ENCODE data around the gene RPP30.

DNA sequence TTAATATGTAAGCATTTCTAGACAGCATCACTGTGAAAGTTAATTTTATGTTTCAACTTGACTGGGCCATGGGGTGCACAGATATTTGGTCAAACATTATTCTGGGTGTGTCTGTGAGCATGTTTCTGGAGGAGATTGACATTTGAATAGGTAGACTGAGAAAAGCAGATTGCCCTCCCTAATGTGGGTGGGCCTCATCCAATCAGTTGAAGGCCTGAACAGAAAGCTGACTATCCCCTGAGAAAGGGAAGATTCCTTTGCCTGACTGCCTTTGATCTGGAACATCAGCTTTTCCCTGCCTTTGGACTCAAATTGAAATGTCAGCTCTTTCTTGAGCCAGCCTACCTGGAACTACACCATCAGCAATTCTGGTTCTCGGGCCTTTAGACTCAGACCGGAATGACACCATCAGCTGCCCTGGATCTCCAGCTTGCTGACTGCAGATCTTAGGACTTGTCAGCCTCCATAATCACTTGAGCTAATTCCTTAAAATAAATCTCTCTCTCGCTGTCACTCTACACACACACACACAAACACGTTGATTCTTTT, 5.7 kb upstream of the RPP30 start:
- TF ChIP-seq, protein P1, sequence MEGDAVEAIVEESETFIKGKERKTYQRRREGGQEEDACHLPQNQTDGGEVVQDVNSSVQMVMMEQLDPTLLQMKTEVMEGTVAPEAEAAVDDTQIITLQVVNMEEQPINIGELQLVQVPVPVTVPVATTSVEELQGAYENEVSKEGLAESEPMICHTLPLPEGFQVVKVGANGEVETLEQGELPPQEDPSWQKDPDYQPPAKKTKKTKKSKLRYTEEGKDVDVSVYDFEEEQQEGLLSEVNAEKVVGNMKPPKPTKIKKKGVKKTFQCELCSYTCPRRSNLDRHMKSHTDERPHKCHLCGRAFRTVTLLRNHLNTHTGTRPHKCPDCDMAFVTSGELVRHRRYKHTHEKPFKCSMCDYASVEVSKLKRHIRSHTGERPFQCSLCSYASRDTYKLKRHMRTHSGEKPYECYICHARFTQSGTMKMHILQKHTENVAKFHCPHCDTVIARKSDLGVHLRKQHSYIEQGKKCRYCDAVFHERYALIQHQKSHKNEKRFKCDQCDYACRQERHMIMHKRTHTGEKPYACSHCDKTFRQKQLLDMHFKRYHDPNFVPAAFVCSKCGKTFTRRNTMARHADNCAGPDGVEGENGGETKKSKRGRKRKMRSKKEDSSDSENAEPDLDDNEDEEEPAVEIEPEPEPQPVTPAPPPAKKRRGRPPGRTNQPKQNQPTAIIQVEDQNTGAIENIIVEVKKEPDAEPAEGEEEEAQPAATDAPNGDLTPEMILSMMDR (IDR thresholded peaks at IDR 0.05; ENCODE audit: low read depth, low read length, missing input control), result no peak
- TF ChIP-seq SP1 (IDR thresholded peaks at IDR 0.05) (no peak), TAF1 (conservative IDR thresholded peaks at IDR 0.05) (no peak), GABPA (IDR thresholded peaks at IDR 0.05 in 1 of 2, conservative IDR thresholded peaks at IDR 0.05 in 1 of 2) (no peak), RXRA (IDR thresholded peaks at IDR 0.05) (no peak), RAD21 (IDR thresholded peaks at IDR 0.05) (no peak), HNF4G (IDR thresholded peaks at IDR 0.05) (no peak), YY1 (IDR thresholded peaks at IDR 0.05) (no peak)
- TF ChIP-seq, protein P2, sequence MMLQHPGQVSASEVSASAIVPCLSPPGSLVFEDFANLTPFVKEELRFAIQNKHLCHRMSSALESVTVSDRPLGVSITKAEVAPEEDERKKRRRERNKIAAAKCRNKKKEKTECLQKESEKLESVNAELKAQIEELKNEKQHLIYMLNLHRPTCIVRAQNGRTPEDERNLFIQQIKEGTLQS (IDR thresholded peaks at IDR 0.05), result no peak
- TF ChIP-seq, protein P3, sequence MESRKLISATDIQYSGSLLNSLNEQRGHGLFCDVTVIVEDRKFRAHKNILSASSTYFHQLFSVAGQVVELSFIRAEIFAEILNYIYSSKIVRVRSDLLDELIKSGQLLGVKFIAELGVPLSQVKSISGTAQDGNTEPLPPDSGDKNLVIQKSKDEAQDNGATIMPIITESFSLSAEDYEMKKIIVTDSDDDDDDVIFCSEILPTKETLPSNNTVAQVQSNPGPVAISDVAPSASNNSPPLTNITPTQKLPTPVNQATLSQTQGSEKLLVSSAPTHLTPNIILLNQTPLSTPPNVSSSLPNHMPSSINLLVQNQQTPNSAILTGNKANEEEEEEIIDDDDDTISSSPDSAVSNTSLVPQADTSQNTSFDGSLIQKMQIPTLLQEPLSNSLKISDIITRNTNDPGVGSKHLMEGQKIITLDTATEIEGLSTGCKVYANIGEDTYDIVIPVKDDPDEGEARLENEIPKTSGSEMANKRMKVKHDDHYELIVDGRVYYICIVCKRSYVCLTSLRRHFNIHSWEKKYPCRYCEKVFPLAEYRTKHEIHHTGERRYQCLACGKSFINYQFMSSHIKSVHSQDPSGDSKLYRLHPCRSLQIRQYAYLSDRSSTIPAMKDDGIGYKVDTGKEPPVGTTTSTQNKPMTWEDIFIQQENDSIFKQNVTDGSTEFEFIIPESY (IDR thresholded peaks at IDR 0.05), result no peak
- TF ChIP-seq, protein P4, sequence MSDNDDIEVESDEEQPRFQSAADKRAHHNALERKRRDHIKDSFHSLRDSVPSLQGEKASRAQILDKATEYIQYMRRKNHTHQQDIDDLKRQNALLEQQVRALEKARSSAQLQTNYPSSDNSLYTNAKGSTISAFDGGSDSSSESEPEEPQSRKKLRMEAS (IDR thresholded peaks at IDR 0.05), result no peak

Data from liver (tissue), 3 donors.